ENCODE data around the gene STK32C.
"Not testable (repeated sequence)": the region's sequence is repeated elsewhere in the genome, so short reads cannot be mapped to it uniquely, and the experiment has no call there.

STK32C gene

GRCh38 chr10:132317477-132317876 lies 9.7 kb upstream of the STK32C start:
- not testable (repeated sequence) for DNase-seq

GRCh38 chr10:132316133-132316532 lies 8.4 kb upstream of the STK32C start:
- no peak for DNase-seq

- not testable (repeated sequence) for DNase-seq
These were observed 7.1 kb upstream of the STK32C start for GRCh38 chr10:132314881-132315280.

GRCh38 chr10:132314336-132314735 lies 6.6 kb upstream of the STK32C start:
- no peak for DNase-seq

- DNase-seq, result no peak
These were observed 6.1 kb upstream of the STK32C start for GRCh38 chr10:132313865-132314264.

- no peak for DNase-seq
These were observed 5.6 kb upstream of the STK32C start for GRCh38 chr10:132313305-132313704.

GRCh38 chr10:132311338-132311939 lies 3.7 kb upstream of the STK32C start:
- no peak for DNase-seq

- no peak for DNase-seq
These were observed 3.1 kb upstream of the STK32C start for GRCh38 chr10:132310701-132311337.

GRCh38 chr10:132309879-132310591 lies 2.3 kb upstream of the STK32C start:
- DNase-seq, result no peak

GRCh38 chr10:132309471-132309865 lies 1.7 kb upstream of the STK32C start:
- no peak for DNase-seq

GRCh38 chr10:132308587-132309470 lies 1.1 kb upstream of the STK32C start:
- no peak for DNase-seq

GRCh38 chr10:132306864-132307751 lies 642 bp downstream of the STK32C start:
- no peak for DNase-seq

GRCh38 chr10:132306343-132306685 lies 1.4 kb downstream of the STK32C start:
- no peak for DNase-seq

GRCh38 chr10:132305654-132306342 lies 2.0 kb downstream of the STK32C start:
- DNase-seq, result no peak

- DNase-seq, result no peak
These were observed 2.8 kb downstream of the STK32C start for GRCh38 chr10:132304756-132305509.

GRCh38 chr10:132303361-132304115 lies 4.2 kb downstream of the STK32C start:
- no peak for DNase-seq

- no peak for DNase-seq
These were observed 5.1 kb downstream of the STK32C start for GRCh38 chr10:132302421-132303310.

- no peak for DNase-seq
These were observed 6.1 kb downstream of the STK32C start for GRCh38 chr10:132301371-132302330.
